Activated CD8-positive, alpha-beta memory T cell treated with anti-CD3 and anti-CD28 coated beads for 4 hours (primary cell): ENCODE data around the gene RIPOR3.
A peak's percentile ranks its signal among the peaks of the same experiment; 100 is the strongest.

ENCODE experiments used
- DNase-seq, 2 donors: peaks; one replicate each; pipeline ENCODE4 v3.0.0-alpha.2; 2020; ENCODE audit warnings: low read depth in 2 of 2

RIPOR3 gene

DNA sequence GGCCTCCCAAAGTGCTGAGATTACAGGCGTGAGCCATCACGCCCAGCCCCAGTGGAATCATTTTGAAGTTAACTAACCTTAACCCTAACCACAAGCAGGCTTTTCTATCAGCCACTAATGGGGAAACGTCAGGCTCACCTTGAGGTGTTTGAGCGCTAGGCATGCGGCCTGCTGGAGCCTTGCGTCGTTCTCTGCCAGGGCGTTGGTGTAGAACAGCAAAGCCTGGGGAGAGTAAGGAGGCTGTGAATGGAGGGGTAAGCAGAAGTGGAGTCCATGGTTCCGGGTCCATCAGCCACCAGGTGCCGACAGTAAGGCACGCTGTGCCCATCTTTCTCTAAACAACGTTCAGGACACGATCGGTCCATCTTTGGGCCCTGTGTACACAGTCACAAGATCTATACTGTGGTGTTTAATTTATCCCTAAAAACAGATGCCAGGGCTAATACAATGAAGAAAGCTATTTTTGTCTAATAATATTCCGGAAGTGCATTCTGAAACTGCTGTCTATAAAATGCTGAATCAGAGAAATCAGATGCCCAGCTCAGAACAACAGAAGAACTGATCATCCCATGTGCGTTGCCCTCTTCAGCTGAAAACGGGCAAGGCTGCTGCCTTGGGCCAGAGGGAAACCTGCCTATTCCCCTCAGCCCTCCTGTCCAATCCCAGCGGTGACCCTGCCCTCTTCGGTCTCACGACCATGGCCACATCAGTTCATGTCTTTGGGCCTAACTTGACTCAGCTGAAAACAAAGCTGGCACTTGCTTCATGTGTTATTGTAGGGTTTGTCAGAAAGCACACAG lies 101.6 kb downstream of the RIPOR3 start:
- no peak for DNase-seq

GRCh38 chr20:50588034-50588736 lies 103.2 kb downstream of the RIPOR3 start:
- peak; percentile 31 to 39 for DNase-seq

- no peak for DNase-seq
Observed at GRCh38 chr20:50587291-50587961, 103.9 kb downstream of the RIPOR3 start.

DNA sequence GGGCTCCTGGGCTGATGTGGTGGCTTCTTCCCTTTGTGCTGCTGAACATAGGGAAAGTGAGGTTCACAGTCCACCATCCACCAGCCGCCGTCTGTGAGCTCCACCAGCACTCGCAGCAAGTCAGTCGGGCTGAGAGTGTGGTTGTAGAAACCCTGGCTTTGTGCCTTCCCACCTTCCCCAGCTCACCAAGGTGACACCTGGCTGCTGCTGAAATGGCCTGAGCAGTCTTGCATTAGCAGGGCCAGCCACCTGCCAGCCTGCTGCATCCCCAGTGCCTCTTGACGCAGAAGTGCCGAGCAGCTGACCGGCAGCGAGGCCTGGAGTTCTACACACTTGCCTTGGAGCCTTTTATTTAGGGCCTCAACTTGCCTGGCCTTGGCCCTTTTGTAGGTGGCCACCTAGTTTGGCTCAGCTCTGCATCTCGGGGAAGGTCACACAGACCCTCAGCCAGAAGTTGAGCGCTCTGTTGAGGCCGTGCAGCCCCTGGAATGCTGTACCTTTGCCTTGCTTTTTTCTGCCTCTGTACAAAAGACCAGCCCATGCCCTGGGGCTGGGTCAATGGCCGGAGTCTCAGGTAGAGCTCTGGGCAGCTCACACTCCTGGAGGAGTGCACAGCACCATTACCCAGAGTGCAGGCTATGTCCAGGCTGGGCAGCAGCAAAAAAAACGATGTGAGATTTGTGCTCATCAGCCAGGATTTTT lies 104.7 kb downstream of the RIPOR3 start:
- no peak for DNase-seq

DNA sequence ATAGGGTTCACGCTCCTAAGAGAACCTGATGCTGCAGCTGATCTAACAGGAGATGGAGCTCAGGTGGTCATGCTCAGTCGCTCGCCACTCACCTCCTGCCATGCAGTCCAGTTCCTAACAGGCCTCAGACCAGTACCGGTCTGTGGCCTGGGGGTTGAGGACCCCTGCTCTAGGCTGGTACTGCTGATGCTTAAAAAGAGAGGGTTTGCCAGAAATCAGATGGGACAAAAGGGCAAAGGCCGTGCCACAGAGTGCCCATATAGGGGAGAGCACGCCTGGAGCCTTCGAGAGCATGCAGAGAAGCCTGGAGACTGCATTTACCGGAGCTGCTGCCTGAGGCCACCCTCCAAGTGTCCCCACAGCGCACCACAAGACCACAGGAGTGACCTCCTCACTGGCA lies 105.7 kb downstream of the RIPOR3 start:
- DNase-seq = no peak

DNA sequence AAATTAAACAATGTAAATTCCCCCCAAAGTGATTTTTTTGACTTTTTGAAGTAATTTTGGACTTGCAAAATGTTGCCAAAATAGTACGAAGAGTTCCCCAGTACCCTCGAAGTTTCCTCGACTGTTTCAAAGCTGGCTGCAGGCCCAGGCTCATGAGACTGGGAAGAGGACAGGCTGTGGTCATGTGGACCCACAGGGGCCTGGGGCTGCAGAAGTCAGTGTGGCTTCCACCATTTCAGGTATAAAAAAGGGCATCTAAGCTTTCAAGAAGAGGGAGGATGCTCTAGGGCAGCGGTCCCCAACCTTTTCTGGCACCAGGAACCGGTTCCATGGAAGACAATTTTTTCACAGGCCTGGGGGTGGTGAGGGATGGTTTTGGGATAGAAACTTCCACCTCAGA lies 106.1 kb downstream of the RIPOR3 start:
- no peak for DNase-seq

DNA sequence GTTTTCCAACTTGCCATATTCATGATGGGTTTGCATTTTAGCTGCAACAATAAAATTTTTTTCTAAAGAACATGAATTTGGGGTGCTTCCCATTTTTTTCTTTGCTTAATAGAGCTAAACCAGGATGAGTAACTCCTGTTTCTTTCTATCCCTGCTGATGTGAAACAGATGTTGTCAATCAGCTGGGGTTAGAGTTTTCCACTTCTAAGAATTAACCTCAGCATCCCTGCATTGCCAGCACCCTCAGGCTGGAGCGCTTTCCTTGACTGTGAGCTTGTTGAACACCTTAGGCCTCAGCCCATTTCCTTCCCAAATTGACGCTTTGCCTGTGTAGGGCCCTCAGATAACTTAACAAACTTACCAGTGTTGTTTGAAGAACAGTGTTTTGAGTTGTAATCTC lies 106.7 kb downstream of the RIPOR3 start:
- DNase-seq = no peak

GRCh38 chr20:50583442-50584150 lies 107.7 kb downstream of the RIPOR3 start:
- DNase-seq = no peak

DNA sequence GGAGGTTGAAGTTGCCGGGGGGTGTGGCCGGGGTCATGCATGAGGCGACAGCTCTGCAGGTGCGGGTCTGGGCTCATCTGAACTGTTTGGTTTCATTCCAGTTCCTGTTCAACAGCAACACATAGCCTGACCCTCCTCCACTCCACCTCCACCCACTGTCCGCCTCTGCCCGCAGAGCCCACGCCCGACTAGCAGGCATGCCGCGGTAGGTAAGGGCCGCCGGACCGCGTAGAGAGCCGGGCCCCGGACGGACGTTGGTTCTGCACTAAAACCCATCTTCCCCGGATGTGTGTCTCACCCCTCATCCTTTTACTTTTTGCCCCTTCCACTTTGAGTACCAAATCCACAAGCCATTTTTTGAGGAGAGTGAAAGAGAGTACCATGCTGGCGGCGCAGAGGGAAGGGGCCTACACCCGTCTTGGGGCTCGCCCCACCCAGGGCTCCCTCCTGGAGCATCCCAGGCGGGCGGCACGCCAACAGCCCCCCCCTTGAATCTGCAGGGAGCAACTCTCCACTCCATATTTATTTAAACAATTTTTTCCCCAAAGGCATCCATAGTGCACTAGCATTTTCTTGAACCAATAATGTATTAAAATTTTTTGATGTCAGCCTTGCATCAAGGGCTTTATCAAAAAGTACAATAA lies 108.6 kb downstream of the RIPOR3 start:
- no peak for DNase-seq

DNA sequence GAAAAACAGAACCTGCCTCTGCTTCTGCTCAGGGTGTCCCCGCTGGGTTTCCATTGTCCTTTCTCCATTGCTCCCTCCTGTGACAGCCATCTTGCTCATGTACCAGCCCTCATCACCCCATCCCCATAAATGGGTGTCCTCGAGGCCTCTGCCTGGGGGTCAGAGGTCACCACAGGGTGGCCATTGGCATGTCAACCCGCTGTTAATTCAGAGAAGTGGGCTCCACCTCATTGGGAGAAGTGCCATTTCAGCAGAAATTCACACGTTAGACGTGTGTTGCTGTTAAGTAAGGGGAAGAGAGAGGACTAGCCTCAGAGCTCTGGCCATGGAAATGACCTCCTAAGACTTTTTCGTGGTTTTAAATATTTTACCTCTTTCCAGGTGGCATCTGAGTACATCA lies 109.2 kb downstream of the RIPOR3 start:
- no peak for DNase-seq

- DNase-seq = no peak
Observed at GRCh38 chr20:50580842-50581544, 110.3 kb downstream of the RIPOR3 start.

- peak; percentile 13 to 16 for DNase-seq
Observed at GRCh38 chr20:50580016-50580747, 111.2 kb downstream of the RIPOR3 start.

DNA sequence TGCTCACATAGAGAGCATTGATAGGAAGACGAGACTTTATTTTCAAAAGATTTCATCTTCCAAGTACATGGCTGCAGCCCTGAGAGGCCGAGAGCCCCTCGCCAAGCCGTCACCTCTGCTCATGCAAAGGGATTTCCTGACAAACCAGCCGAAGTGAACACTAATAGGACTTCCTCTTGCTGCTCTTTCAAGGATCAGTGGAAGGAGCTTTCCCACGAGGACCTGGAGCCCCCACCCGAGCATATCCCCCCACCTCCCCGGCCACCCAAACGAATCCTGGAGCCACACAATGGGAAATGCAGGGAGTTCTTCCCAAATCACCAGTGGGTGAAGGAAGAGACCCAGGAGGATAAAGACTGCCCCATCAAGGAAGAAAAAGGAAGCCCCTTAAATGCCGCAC lies 111.8 kb downstream of the RIPOR3 start:
- no peak for DNase-seq

- no peak for DNase-seq
Observed at GRCh38 chr20:50578778-50579165, 112.6 kb downstream of the RIPOR3 start.

DNA sequence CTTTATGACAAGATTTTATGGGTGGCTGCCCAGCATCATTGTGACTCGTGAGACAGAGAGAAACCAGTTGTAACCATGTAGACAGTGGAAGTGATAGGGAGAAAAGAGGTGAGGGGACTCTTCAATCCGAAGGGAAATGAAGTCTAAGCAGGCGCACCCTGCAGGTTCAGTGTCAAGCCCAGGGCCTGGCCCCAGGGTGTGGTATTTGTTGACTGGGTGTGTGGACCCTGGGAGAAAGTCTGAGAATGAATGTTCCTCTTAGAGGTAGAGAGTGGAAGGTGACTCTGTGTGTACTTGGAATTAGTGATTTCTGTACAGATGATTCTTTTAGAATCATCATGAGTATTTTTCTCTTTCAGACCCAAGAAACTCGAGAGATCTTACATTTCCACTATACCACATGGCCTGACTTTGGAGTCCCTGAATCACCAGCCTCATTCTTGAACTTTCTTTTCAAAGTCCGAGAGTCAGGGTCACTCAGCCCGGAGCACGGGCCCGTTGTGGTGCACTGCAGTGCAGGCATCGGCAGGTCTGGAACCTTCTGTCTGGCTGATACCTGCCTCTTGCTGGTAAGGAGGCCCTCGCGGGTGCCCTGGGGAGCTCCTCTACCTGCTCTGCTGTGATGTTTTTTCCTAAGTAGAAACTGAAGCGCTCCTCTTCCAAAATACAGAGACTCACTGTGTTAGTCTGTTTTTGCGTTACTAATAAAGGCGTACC lies 113.1 kb downstream of the RIPOR3 start:
- no peak for DNase-seq

DNA sequence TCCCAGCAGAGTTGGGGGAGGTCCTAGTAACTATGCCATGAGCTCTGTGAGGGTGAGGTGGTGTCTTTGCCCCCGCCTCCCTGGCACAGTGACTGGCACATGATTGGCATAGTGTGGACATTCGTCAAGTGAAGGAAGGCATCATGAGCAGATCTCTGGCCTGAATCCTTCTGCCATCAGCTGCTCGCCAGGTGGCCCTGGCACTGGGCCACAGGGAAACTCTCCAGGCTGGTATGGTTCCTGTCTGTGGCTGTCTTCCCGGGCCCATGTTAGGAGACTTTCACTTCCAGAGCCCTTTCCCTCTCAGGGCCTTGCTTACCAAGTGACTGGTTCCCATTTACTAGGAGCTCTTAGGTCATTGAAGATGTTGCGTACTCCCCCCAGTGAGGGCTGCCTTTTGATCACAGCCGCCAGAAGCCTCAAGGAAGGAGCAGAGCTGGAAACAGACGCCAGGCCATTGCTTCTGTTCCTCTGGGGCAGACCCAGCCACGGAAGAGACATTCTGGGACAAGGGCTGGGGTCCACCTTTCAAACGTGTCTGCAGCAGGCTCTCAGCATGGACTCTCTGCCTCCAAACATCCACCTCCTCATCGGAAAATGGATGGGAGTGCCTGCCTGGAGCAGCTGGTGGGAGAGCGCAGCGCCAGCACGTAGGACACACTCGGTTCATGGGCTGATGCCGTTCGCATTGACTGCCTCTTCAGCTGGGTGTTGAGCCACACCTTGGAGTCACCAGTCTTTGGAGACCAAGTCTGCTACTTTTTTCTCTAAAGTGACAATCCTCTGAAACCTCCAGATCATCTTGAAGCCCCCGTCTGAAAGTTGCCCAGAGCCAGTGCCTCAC lies 113.9 kb downstream of the RIPOR3 start:
- no peak for DNase-seq

DNA sequence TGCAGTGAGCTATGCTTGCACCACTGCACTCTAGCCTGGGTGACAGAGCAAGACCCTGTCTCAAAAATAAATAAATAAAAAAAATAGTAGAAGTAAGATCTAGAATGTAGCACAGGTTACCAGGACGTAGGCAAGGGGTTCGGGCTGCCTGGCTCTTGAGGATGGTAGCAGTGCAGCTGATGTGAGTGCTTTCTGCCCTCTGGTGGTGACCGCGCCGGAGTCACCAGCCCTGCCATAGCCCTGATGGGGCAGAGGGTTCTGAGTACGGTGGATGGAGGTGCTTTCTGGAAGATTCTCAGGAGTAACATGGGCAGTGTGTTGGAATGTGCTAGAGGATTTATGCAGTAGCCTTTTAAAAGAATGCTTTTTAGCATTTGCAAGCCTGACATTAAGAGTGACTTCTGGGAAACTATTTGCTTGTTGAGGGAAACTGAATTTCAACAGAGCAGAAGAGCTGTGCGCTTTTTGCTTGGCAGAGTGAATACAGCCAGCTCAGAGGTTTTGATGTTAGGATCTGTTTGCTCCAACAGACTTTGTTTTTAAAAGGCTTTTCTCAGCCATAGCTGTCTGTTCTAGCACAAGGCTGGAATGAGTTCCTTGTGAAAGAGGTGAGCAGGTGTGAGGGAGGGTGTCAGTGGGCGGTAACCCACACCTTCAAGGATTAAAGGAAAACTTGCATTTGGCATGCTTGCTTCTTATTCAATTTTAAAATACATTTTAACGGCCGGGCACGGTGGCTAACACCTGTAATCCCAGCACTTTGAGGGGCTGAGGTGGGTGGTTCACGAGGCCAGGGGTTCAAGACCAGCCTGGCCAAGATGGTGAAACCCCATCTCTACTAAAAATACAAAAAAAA lies 115.2 kb downstream of the RIPOR3 start:
- peak; percentile 27 to 41 for DNase-seq
